ENCODE results near the gene GTF2E1. TPM values are rescaled to one million over a fixed set of nuclear protein-coding genes. Genes with fewer than 3 reads are reported as not detected.
"Not testable (repeated sequence)": the region's sequence is repeated elsewhere in the genome, so short reads cannot be mapped to it uniquely, and the experiment has no call there.

Gene GTF2E1
- total RNA-seq, 1 donor from 2014 or later = 31.2 TPM

GRCh38 chr3:120753810-120754209 lies 11.3 kb downstream of the GTF2E1 start:
- DNase-seq (ENCODE audit: low spot score, unreplicated experiment) = no peak
- Mint-ChIP-seq H3K27ac (no peak overlapping the region), H3K9me3 (ENCODE audit: low read depth) (peaks cover 3% of the 10 kb centered on the region), H3K4me3 (ENCODE audit: low read depth) (no peak overlapping the region), H3K4me1 (ENCODE audit: low read depth) (no peaks in the 10 kb centered on the region), H3K36me3 (ENCODE audit: insufficient read depth) (peaks cover 26% of the 10 kb centered on the region), H3K27me3 (no peaks in the 10 kb centered on the region)
- no peak for TF ChIP-seq CTCF (IDR thresholded peaks at IDR 0.05; ENCODE audit: unreplicated experiment)

- peaks cover 30% of the 10 kb centered on the region for H3K36me3 Mint-ChIP-seq (ENCODE audit: insufficient read depth)
- TF ChIP-seq CTCF (IDR thresholded peaks at IDR 0.05; ENCODE audit: unreplicated experiment) = no peak
- no peak overlapping the region for H3K4me3 Mint-ChIP-seq (ENCODE audit: low read depth)
- H3K9me3 Mint-ChIP-seq (ENCODE audit: low read depth) = peaks cover 17% of the 10 kb centered on the region
- peaks cover 2% of the 10 kb centered on the region for H3K4me1 Mint-ChIP-seq (ENCODE audit: low read depth)
- no peak for DNase-seq (ENCODE audit: low spot score, unreplicated experiment)
- H3K27ac Mint-ChIP-seq = no peak overlapping the region
- H3K27me3 Mint-ChIP-seq = no peaks in the 10 kb centered on the region
These were observed 13.5 kb downstream of the GTF2E1 start for GRCh38 chr3:120756061-120756460.

GRCh38 chr3:120758551-120758950 lies 16.0 kb downstream of the GTF2E1 start:
- not testable (repeated sequence) for DNase-seq (ENCODE audit: low spot score, unreplicated experiment); H3K27ac Mint-ChIP-seq
- peaks cover 12% of the 10 kb centered on the region for H3K4me1 Mint-ChIP-seq (ENCODE audit: low read depth)

GRCh38 chr3:120762615-120763014 lies 20.1 kb downstream of the GTF2E1 start:
- DNase-seq (ENCODE audit: low spot score, unreplicated experiment) = no peak
- H3K4me1 Mint-ChIP-seq (ENCODE audit: low read depth) = peaks cover 35% of the 10 kb centered on the region
- H3K27me3 Mint-ChIP-seq = no peaks in the 10 kb centered on the region
- peaks cover 24% of the 10 kb centered on the region for H3K36me3 Mint-ChIP-seq (ENCODE audit: insufficient read depth)
- peaks cover 18% of the 10 kb centered on the region for H3K9me3 Mint-ChIP-seq (ENCODE audit: low read depth)
- H3K4me3 Mint-ChIP-seq (ENCODE audit: low read depth) = no peak overlapping the region
- TF ChIP-seq CTCF (IDR thresholded peaks at IDR 0.05; ENCODE audit: unreplicated experiment) = no peak
- H3K27ac Mint-ChIP-seq = no peak overlapping the region

More at GRCh38 chr3:120758551-120758950, 16.0 kb downstream of the GTF2E1 start:
- Mint-ChIP-seq H3K36me3 (ENCODE audit: insufficient read depth) (peaks cover 34% of the 10 kb centered on the region), H3K9me3 (ENCODE audit: low read depth) (peaks cover 21% of the 10 kb centered on the region)
- H3K4me3 Mint-ChIP-seq (ENCODE audit: low read depth); H3K27me3 Mint-ChIP-seq: not testable (repeated sequence)

GRCh38 chr3:120763601-120764000 lies 21.1 kb downstream of the GTF2E1 start:
- no peak for DNase-seq (ENCODE audit: low spot score, unreplicated experiment)
- no peak overlapping the region for H3K4me3 Mint-ChIP-seq (ENCODE audit: low read depth)
- H3K27me3 Mint-ChIP-seq = no peaks in the 10 kb centered on the region
- H3K4me1 Mint-ChIP-seq (ENCODE audit: low read depth) = peaks cover 35% of the 10 kb centered on the region
- H3K27ac Mint-ChIP-seq = no peak overlapping the region
- TF ChIP-seq CTCF (IDR thresholded peaks at IDR 0.05; ENCODE audit: unreplicated experiment) = no peak
- H3K9me3 Mint-ChIP-seq (ENCODE audit: low read depth) = peaks cover 18% of the 10 kb centered on the region
- H3K36me3 Mint-ChIP-seq (ENCODE audit: insufficient read depth) = peaks cover 21% of the 10 kb centered on the region

GRCh38 chr3:120764206-120764605 lies 21.7 kb downstream of the GTF2E1 start:
- TF ChIP-seq CTCF (IDR thresholded peaks at IDR 0.05; ENCODE audit: unreplicated experiment) = no peak
- H3K27ac Mint-ChIP-seq = no peak overlapping the region
- H3K36me3 Mint-ChIP-seq (ENCODE audit: insufficient read depth) = peaks cover 15% of the 10 kb centered on the region
- peaks cover 14% of the 10 kb centered on the region for H3K9me3 Mint-ChIP-seq (ENCODE audit: low read depth)
- H3K27me3 Mint-ChIP-seq = no peaks in the 10 kb centered on the region
- no peak for DNase-seq (ENCODE audit: low spot score, unreplicated experiment)
- H3K4me1 Mint-ChIP-seq (ENCODE audit: low read depth) = peaks cover 37% of the 10 kb centered on the region
- H3K4me3 Mint-ChIP-seq (ENCODE audit: low read depth) = no peak overlapping the region

Measured in progenitor cell of endocrine pancreas (in vitro differentiated cells).